KOPT-K1 (cell line): ENCODE results near the gene ZNF350.
"Not testable (repeated sequence)": the region's sequence is repeated elsewhere in the genome, so short reads cannot be mapped to it uniquely, and the experiment has no call there.

Experiments used
- H3K27ac ChIP-seq: fragments of 200-600 bp; sonication (generic); 2 replicates; pipeline ENCODE4 v1.5.1; 2016; ENCODE audit warnings: antibody characterized with exemption, mild to moderate bottlenecking, low read depth, low read length; ENCODE audit not compliant: poor library complexity, severe bottlenecking
- H3K36me3 ChIP-seq: fragments of 200-600 bp; sonication (generic); 2 replicates; pipeline ENCODE4 v1.5.1; 2017; ENCODE audit warnings: antibody characterized with exemption, mild to moderate bottlenecking, low read length, moderate library complexity; ENCODE audit not compliant: insufficient read depth
- H3K9me3 ChIP-seq: fragments of 200-600 bp; sonication (generic); 2 replicates; pipeline ENCODE4 v1.5.1; 2017; ENCODE audit warnings: antibody characterized with exemption, low read length, mild to moderate bottlenecking; ENCODE audit not compliant: insufficient read depth, poor library complexity, severe bottlenecking

The ZNF350 gene

GRCh38 chr19:51983361-51983760, 3.3 kb downstream of the ZNF350 start:
- Histone ChIP-seq H3K36me3 (peaks cover 24% of the 10 kb centered on the region; the same call in 1 of the 2 replicates), H3K9me3 (peaks cover 92% of the 10 kb centered on the region), H3K27ac (no peak overlapping the region)

- peaks cover 95% of the 10 kb centered on the region for H3K9me3 ChIP-seq
- not testable (repeated sequence) for H3K27ac ChIP-seq
- peaks cover 24% of the 10 kb centered on the region; the same call in 1 of the 2 replicates for H3K36me3 ChIP-seq
Measured at GRCh38 chr19:51980926-51981325, 5.7 kb downstream of the ZNF350 start.

- peaks cover 96% of the 10 kb centered on the region for H3K9me3 ChIP-seq
- H3K36me3 ChIP-seq: peaks cover 24% of the 10 kb centered on the region; the same call in 1 of the 2 replicates
Measured at GRCh38 chr19:51980116-51980736, 6.4 kb downstream of the ZNF350 start.

GRCh38 chr19:51978882-51979281, 7.8 kb downstream of the ZNF350 start:
- H3K9me3 ChIP-seq: peaks cover 96% of the 10 kb centered on the region
- peaks cover 33% of the 10 kb centered on the region for H3K36me3 ChIP-seq
- no peak overlapping the region for H3K27ac ChIP-seq

More at GRCh38 chr19:51980116-51980736, 6.4 kb downstream of the ZNF350 start:
- no peak overlapping the region for H3K27ac ChIP-seq

GRCh38 chr19:51977346-51977745, 9.3 kb downstream of the ZNF350 start:
- H3K9me3 ChIP-seq: peaks cover 98% of the 10 kb centered on the region
- peaks cover 44% of the 10 kb centered on the region for H3K36me3 ChIP-seq

GRCh38 chr19:51976852-51977251, 9.8 kb downstream of the ZNF350 start:
- Histone ChIP-seq H3K9me3 (peaks cover 99% of the 10 kb centered on the region), H3K36me3 (peaks cover 49% of the 10 kb centered on the region), H3K27ac (no peak overlapping the region)

More at GRCh38 chr19:51977346-51977745, 9.3 kb downstream of the ZNF350 start:
- H3K27ac ChIP-seq: no peak overlapping the region

GRCh38 chr19:51975787-51976186, 10.9 kb downstream of the ZNF350 start:
- not testable (repeated sequence) for H3K27ac ChIP-seq
- Histone ChIP-seq H3K9me3 (peaks cover 99% of the 10 kb centered on the region), H3K36me3 (peaks cover 54% of the 10 kb centered on the region)

GRCh38 chr19:51971624-51972023, 15.0 kb downstream of the ZNF350 start:
- H3K27ac ChIP-seq: no peak overlapping the region
- H3K9me3 ChIP-seq: peaks cover 99% of the 10 kb centered on the region
- peaks cover 81% of the 10 kb centered on the region for H3K36me3 ChIP-seq

GRCh38 chr19:51970718-51971117, 15.9 kb downstream of the ZNF350 start:
- H3K36me3 ChIP-seq: peaks cover 90% of the 10 kb centered on the region

GRCh38 chr19:51965583-51965982, 21.1 kb downstream of the ZNF350 start:
- H3K27ac ChIP-seq: no peak overlapping the region
- H3K9me3 ChIP-seq: peaks cover 94% of the 10 kb centered on the region
- H3K36me3 ChIP-seq: peaks cover 86% of the 10 kb centered on the region

More at GRCh38 chr19:51970718-51971117, 15.9 kb downstream of the ZNF350 start:
- Histone ChIP-seq H3K9me3 (peaks cover 99% of the 10 kb centered on the region), H3K27ac (no peak overlapping the region)

- H3K36me3 ChIP-seq: peaks cover 38% of the 10 kb centered on the region
- H3K9me3 ChIP-seq: peaks cover 60% of the 10 kb centered on the region
- H3K27ac ChIP-seq: not testable (repeated sequence)
Measured at GRCh38 chr19:51960621-51961233, 25.9 kb downstream of the ZNF350 start.

GRCh38 chr19:51959791-51960190, 26.8 kb downstream of the ZNF350 start:
- Histone ChIP-seq H3K36me3 (peaks cover 29% of the 10 kb centered on the region), H3K27ac (no peak overlapping the region), H3K9me3 (peaks cover 57% of the 10 kb centered on the region)

GRCh38 chr19:51957846-51958245, 28.8 kb downstream of the ZNF350 start:
- H3K36me3 ChIP-seq: peaks cover 11% of the 10 kb centered on the region; the same call in 1 of the 2 replicates
- not testable (repeated sequence) for H3K27ac ChIP-seq
- H3K9me3 ChIP-seq: peaks cover 44% of the 10 kb centered on the region

- Histone ChIP-seq H3K27ac (no peak overlapping the region), H3K36me3 (peaks cover 21% of the 10 kb centered on the region), H3K9me3 (peaks cover 88% of the 10 kb centered on the region)
Measured at GRCh38 chr19:51948975-51949374, 37.7 kb downstream of the ZNF350 start.

GRCh38 chr19:51946602-51947001, 40.0 kb downstream of the ZNF350 start:
- Histone ChIP-seq H3K36me3 (peaks cover 45% of the 10 kb centered on the region), H3K27ac (no peak overlapping the region), H3K9me3 (peaks cover 98% of the 10 kb centered on the region)
